Hematopoietic multipotent progenitor cell treated with erythropoietin and hydrocortisone succinate and interleukin-3 and kit ligand, for 15 days (in vitro differentiated cells): ENCODE measurements around the gene DCTN4.
A peak's percentile ranks its signal among the peaks of the same experiment; 100 is the strongest.

Experiments used
- DNase-seq: peaks from one replicate; pipeline ENCODE4 v3.0.0-alpha.2; 2015; ENCODE audit warnings: low spot score

The DCTN4 gene

GRCh38 chr5:150740992-150741391 lies 17.8 kb downstream of the DCTN4 start:
- no peak for DNase-seq

- DNase-seq: no peak
Measured at GRCh38 chr5:150738862-150739261, 20.0 kb downstream of the DCTN4 start.

- peak; percentile 18 for DNase-seq
Measured at GRCh38 chr5:150734579-150735384, 24.0 kb downstream of the DCTN4 start.

- DNase-seq: no peak
Measured at GRCh38 chr5:150731669-150732242, 27.1 kb downstream of the DCTN4 start.

- no peak for DNase-seq
Measured at GRCh38 chr5:150729859-150730258, 29.0 kb downstream of the DCTN4 start.

- no peak for DNase-seq
Measured at GRCh38 chr5:150723845-150724244, 35.0 kb downstream of the DCTN4 start.

- no peak for DNase-seq
Measured at GRCh38 chr5:150710165-150710564, 48.7 kb downstream of the DCTN4 start.

GRCh38 chr5:150706776-150707390 lies 51.9 kb downstream of the DCTN4 start:
- no peak for DNase-seq

GRCh38 chr5:150703762-150704161 lies 55.1 kb downstream of the DCTN4 start:
- DNase-seq: no peak

GRCh38 chr5:150700594-150701377 lies 58.0 kb downstream of the DCTN4 start, which contains the start of gene RBM22:
TSS of gene RBM22 (minus strand) at chr5:150701062. CDS start at chr5:150700985, 77 bp downstream.
- peak; percentile 91 for DNase-seq

- peak; percentile 7 for DNase-seq
Measured at GRCh38 chr5:150700246-150700593, 58.6 kb downstream of the DCTN4 start.

- DNase-seq: peak; percentile 46
Measured at GRCh38 chr5:150694612-150695011, 64.2 kb downstream of the DCTN4 start.

- DNase-seq: no peak
Measured at GRCh38 chr5:150692276-150692675, 66.5 kb downstream of the DCTN4 start.

- DNase-seq: no peak
Measured at GRCh38 chr5:150690760-150691159, 68.1 kb downstream of the DCTN4 start.

GRCh38 chr5:150689120-150689519 lies 69.7 kb downstream of the DCTN4 start:
- no peak for DNase-seq

GRCh38 chr5:150676578-150676977 lies 82.2 kb downstream of the DCTN4 start:
- DNase-seq: no peak

- DNase-seq: no peak
Measured at GRCh38 chr5:150675069-150675468, 83.7 kb downstream of the DCTN4 start.

GRCh38 chr5:150674341-150674821 lies 84.4 kb downstream of the DCTN4 start:
- DNase-seq: no peak

- no peak for DNase-seq
Measured at GRCh38 chr5:150672884-150673275, 85.9 kb downstream of the DCTN4 start.

- no peak for DNase-seq
Measured at GRCh38 chr5:150672237-150672883, 86.5 kb downstream of the DCTN4 start.

- DNase-seq: no peak
Measured at GRCh38 chr5:150671509-150672236, 87.1 kb downstream of the DCTN4 start.
